ENCODE measurements around the gene BBS12. TPM values are rescaled to one million over a fixed set of nuclear protein-coding genes. Genes with fewer than 3 reads are reported as not detected.

BBS12 gene
- polyA plus RNA-seq, 1 donor: 7.8 TPM

Other genes with a start within 250 kb of the BBS12 start
- gene IL21, start 111.6 kb upstream of the BBS12 start, polyA plus RNA-seq: not detected
- gene FGF2, start 94.1 kb downstream of the BBS12 start, polyA plus RNA-seq: 3.0 TPM
- 8.6 TPM for gene NUDT6, start 189.9 kb downstream of the BBS12 start, polyA plus RNA-seq

Measured in large intestine (tissue), 1 donor.